ENCODE data around the gene DTD1.

Gene DTD1

GRCh38 chr20:18701969-18702368 lies 114.1 kb downstream of the DTD1 start:
- DNase-seq (ENCODE audit: low read depth in 2 of 2, low spot score in 1 of 2) = no peak

GRCh38 chr20:18702736-18703135 lies 114.9 kb downstream of the DTD1 start:
- no peak for DNase-seq (ENCODE audit: low read depth in 2 of 2, low spot score in 1 of 2)

- DNase-seq (ENCODE audit: low read depth in 2 of 2, low spot score in 1 of 2) = no peak
Measured at GRCh38 chr20:18705490-18705889, 117.6 kb downstream of the DTD1 start.

- DNase-seq (ENCODE audit: low read depth in 2 of 2, low spot score in 1 of 2) = no peak
Measured at GRCh38 chr20:18705910-18706309, 118.1 kb downstream of the DTD1 start.

GRCh38 chr20:18712131-18712530 lies 124.3 kb downstream of the DTD1 start:
- no peak for DNase-seq (ENCODE audit: low read depth in 2 of 2, low spot score in 1 of 2)

GRCh38 chr20:18712882-18713281 lies 125.0 kb downstream of the DTD1 start:
- DNase-seq (ENCODE audit: low read depth in 2 of 2, low spot score in 1 of 2) = no peak

GRCh38 chr20:18715564-18715963 lies 127.7 kb downstream of the DTD1 start:
- DNase-seq (ENCODE audit: low read depth in 2 of 2, low spot score in 1 of 2) = no peak

- no peak for DNase-seq (ENCODE audit: low read depth in 2 of 2, low spot score in 1 of 2)
Measured at GRCh38 chr20:18717062-18717461, 129.2 kb downstream of the DTD1 start.

GRCh38 chr20:18718129-18718528 lies 130.3 kb downstream of the DTD1 start:
- no peak for DNase-seq (ENCODE audit: low read depth in 2 of 2, low spot score in 1 of 2)

- DNase-seq (ENCODE audit: low read depth in 2 of 2, low spot score in 1 of 2) = no peak
Measured at GRCh38 chr20:18719426-18719825, 131.6 kb downstream of the DTD1 start.

GRCh38 chr20:18721551-18722115 lies 133.8 kb downstream of the DTD1 start:
- no peak for DNase-seq (ENCODE audit: low read depth in 2 of 2, low spot score in 1 of 2)

GRCh38 chr20:18722371-18722770 lies 134.5 kb downstream of the DTD1 start:
- DNase-seq (ENCODE audit: low read depth in 2 of 2, low spot score in 1 of 2) = no peak

- no peak for DNase-seq (ENCODE audit: low read depth in 2 of 2, low spot score in 1 of 2)
Measured at GRCh38 chr20:18724077-18724476, 136.2 kb downstream of the DTD1 start.

- no peak for DNase-seq (ENCODE audit: low read depth in 2 of 2, low spot score in 1 of 2)
Measured at GRCh38 chr20:18724788-18725464, 137.1 kb downstream of the DTD1 start.

- no peak for DNase-seq (ENCODE audit: low read depth in 2 of 2, low spot score in 1 of 2)
Measured at GRCh38 chr20:18727032-18727508, 139.2 kb downstream of the DTD1 start.

GRCh38 chr20:18728165-18728869 lies 140.5 kb downstream of the DTD1 start:
- DNase-seq (ENCODE audit: low read depth in 2 of 2, low spot score in 1 of 2) = no peak

- DNase-seq (ENCODE audit: low read depth in 2 of 2, low spot score in 1 of 2) = no peak
Measured at GRCh38 chr20:18728870-18729224, 141.0 kb downstream of the DTD1 start.

GRCh38 chr20:18729231-18729825 lies 141.5 kb downstream of the DTD1 start:
- no peak for DNase-seq (ENCODE audit: low read depth in 2 of 2, low spot score in 1 of 2)

GRCh38 chr20:18731940-18732339 lies 144.1 kb downstream of the DTD1 start:
- no peak for DNase-seq (ENCODE audit: low read depth in 2 of 2, low spot score in 1 of 2)

GRCh38 chr20:18734525-18735189 lies 146.8 kb downstream of the DTD1 start:
- no peak for DNase-seq (ENCODE audit: low read depth in 2 of 2, low spot score in 1 of 2)

- no peak for DNase-seq (ENCODE audit: low read depth in 2 of 2, low spot score in 1 of 2)
Measured at GRCh38 chr20:18737140-18737539, 149.3 kb downstream of the DTD1 start.
